GM12873 (cell line): Measurements from ENCODE around the gene ITIH4.

Experiments
- TF ChIP-seq, protein P1 (sequence below): IDR thresholded peaks from 2 replicates; pipeline ENCODE4 v1.5.1; 2012; ENCODE audit warnings: low read depth, mild to moderate bottlenecking, moderate library complexity, low read length, control low read depth; ENCODE audit not compliant: insufficient read depth; ENCODE audit errors: missing control alignments

ITIH4 gene

GRCh38 chr3:52831500-52832301, 1.2 kb upstream of the ITIH4 start:
- TF ChIP-seq, protein P1, sequence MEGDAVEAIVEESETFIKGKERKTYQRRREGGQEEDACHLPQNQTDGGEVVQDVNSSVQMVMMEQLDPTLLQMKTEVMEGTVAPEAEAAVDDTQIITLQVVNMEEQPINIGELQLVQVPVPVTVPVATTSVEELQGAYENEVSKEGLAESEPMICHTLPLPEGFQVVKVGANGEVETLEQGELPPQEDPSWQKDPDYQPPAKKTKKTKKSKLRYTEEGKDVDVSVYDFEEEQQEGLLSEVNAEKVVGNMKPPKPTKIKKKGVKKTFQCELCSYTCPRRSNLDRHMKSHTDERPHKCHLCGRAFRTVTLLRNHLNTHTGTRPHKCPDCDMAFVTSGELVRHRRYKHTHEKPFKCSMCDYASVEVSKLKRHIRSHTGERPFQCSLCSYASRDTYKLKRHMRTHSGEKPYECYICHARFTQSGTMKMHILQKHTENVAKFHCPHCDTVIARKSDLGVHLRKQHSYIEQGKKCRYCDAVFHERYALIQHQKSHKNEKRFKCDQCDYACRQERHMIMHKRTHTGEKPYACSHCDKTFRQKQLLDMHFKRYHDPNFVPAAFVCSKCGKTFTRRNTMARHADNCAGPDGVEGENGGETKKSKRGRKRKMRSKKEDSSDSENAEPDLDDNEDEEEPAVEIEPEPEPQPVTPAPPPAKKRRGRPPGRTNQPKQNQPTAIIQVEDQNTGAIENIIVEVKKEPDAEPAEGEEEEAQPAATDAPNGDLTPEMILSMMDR: no peak

GRCh38 chr3:52829906-52830463, 487 bp downstream of the ITIH4 start:
- TF ChIP-seq, protein P1: no peak

GRCh38 chr3:52829482-52829881, 990 bp downstream of the ITIH4 start:
- TF ChIP-seq, protein P1: no peak

DNA sequence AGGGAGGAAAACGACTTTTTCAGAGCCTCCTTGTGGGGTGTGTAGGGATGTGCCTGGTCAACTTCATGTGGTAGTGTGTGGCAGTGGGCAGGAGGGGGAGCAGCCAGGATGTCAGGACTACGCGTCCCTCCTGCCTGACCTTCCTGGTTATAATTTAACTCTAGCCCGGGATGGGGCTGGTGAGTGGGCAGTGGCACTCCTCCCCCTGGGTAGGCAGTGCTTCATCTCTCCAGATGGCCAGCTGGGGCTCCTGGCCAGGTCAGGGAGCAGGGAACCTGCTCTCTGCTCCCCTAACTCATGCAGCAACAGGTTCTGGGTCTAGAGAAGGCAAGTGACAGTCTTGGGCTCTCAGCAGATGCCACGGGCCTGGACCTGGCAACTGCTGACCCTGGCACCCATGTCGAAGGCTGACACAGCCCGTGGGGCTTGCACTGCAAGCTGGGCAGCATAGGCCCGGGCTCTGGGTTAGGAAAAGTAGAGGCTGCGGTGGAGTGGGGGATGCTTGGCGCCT, 2.6 kb downstream of the ITIH4 start:
- TF ChIP-seq, protein P1: no peak

- TF ChIP-seq, protein P1: no peak
Measured at GRCh38 chr3:52827441-52827840, 3.0 kb downstream of the ITIH4 start.

- TF ChIP-seq, protein P1: no peak
Measured at GRCh38 chr3:52824037-52824436, 6.4 kb downstream of the ITIH4 start.

DNA sequence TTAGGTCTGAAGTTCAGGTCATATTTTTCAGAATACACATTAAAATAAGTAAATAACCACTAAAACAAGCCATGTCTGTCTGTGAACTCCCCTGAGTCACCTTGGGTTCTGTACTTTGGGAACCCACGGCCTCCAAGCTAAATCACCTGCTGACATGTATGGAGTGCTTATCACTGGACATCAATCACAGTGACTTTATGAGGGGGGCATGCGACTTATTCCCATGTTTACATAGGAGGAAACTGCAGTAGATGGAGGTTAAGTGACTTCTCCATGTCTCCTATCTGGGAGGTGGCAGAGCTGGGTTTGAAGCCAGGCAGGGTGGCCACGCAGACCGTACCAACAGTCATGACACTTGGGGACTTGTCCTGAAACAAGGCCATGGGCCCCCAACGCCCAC, 8.1 kb downstream of the ITIH4 start:
- TF ChIP-seq, protein P1: no peak
